OCI-LY1 (cell line): ENCODE measurements around the gene SGCD.

Experiments
- H2AFZ ChIP-seq: fragments of 200-600 bp; sonication (generic), shearing (Covaris generic); 2 replicates; pipeline ENCODE4 v1.6.0; 2014; ENCODE audit warnings: antibody characterized with exemption, mild to moderate bottlenecking, low read length
- H3F3A ChIP-seq: fragments of 200-600 bp; sonication (generic), shearing (Covaris generic); 2 replicates; pipeline ENCODE4 v1.6.0; 2014; ENCODE audit warnings: mild to moderate bottlenecking, antibody characterized with exemption, low read length, moderate library complexity; ENCODE audit not compliant: insufficient read depth
- H3K27ac ChIP-seq: fragments of 200-600 bp; sonication (generic); 2 replicates; pipeline ENCODE4 v1.5.1; 2014; ENCODE audit warnings: low read length, mixed run types, mild to moderate bottlenecking, low read depth; ENCODE audit not compliant: poor library complexity, severe bottlenecking
- H3K27me3 ChIP-seq: fragments of 200-600 bp; sonication (generic); 2 replicates; pipeline ENCODE4 v1.6.0; 2014; ENCODE audit warnings: antibody characterized with exemption, mild to moderate bottlenecking, low read length, moderate library complexity; ENCODE audit not compliant: insufficient read depth
- H3K36me3 ChIP-seq: fragments of 200-600 bp; sonication (generic); 2 replicates; pipeline ENCODE4 v1.6.1; 2014; ENCODE audit warnings: mild to moderate bottlenecking, antibody characterized with exemption, low read length, moderate library complexity, mixed read lengths; ENCODE audit not compliant: insufficient read depth
- H3K4me1 ChIP-seq: fragments of 200-600 bp; sonication (generic); 2 replicates; pipeline ENCODE4 v1.5.1; 2014; ENCODE audit warnings: mild to moderate bottlenecking, low read length, moderate library complexity; ENCODE audit not compliant: insufficient read depth, severe bottlenecking
- H3K4me2 ChIP-seq: fragments of 200-600 bp; sonication (generic), shearing (Covaris generic); 2 replicates; pipeline ENCODE4 v1.6.1; 2014; ENCODE audit warnings: low read length
- H3K4me3 ChIP-seq: fragments of 200-600 bp; sonication (generic); 2 replicates; pipeline ENCODE4 v1.5.1; 2014; ENCODE audit warnings: low read length, low read depth, mild to moderate bottlenecking, mixed read lengths; ENCODE audit not compliant: poor library complexity, severe bottlenecking
- H3K79me2 ChIP-seq: fragments of 200-600 bp; shearing (Covaris generic); 2 replicates; pipeline ENCODE4 v1.6.1; 2016; ENCODE audit warnings: mixed run types, low read length, mixed read lengths; ENCODE audit not compliant: insufficient read depth
- H3K9ac ChIP-seq: fragments of 200-600 bp; sonication (generic), shearing (Covaris generic); 2 replicates; pipeline ENCODE4 v1.6.1; 2014; ENCODE audit warnings: mild to moderate bottlenecking, low read length, mixed read lengths
- H3K9me2 ChIP-seq: fragments of 200-600 bp; sonication (generic), shearing (Covaris generic); 2 replicates; pipeline ENCODE4 v1.6.1; 2014; ENCODE audit warnings: low read depth, mild to moderate bottlenecking, low read length, mixed read lengths
- H3K9me3 ChIP-seq: fragments of 200-600 bp; shearing (Covaris generic); 2 replicates; pipeline ENCODE4 v1.6.1; 2014; ENCODE audit warnings: low read length, mixed read lengths
- H4K20me1 ChIP-seq: fragments of 200-600 bp; sonication (generic), shearing (Covaris generic); 2 replicates; pipeline ENCODE4 v1.6.0; 2016; ENCODE audit warnings: mild to moderate bottlenecking, low read length; ENCODE audit not compliant: insufficient read depth
- CTCF ChIP-seq: fragments of 200-600 bp; sonication (generic), shearing (Covaris generic); IDR thresholded peaks from 2 replicates; pipeline ENCODE4 v1.5.1; 2017; ENCODE audit warnings: mild to moderate bottlenecking, antibody characterized with exemption, low read length, moderate library complexity, mixed read lengths
- EZH2 ChIP-seq: fragments of 200-600 bp; sonication (generic), shearing (Covaris generic); IDR thresholded peaks from 2 replicates; pipeline ENCODE4 v1.8.0; 2017; ENCODE audit warnings: borderline replicate concordance, mixed run types, mild to moderate bottlenecking, antibody characterized with exemption, low read length, moderate library complexity, mixed read lengths

Gene SGCD

GRCh38 chr5:156393980-156394379 is 67.0 kb downstream of the SGCD start:
- Histone ChIP-seq H3K4me1 (no peaks in the 10 kb centered on the region), H4K20me1 (no peaks in the 10 kb centered on the region), H3K4me2 (no peak overlapping the region), H3K9me2 (no peaks in the 10 kb centered on the region), H3K9ac (no peak overlapping the region), H3K79me2 (no peaks in the 10 kb centered on the region), H3K4me3 (no peak overlapping the region), H3K27ac (no peak overlapping the region), H3F3A (no peaks in the 10 kb centered on the region), H2AFZ (no peak overlapping the region), H3K36me3 (no peaks in the 10 kb centered on the region), H3K9me3 (no peaks in the 10 kb centered on the region), H3K27me3 (no peaks in the 10 kb centered on the region; the same call in 1 of the 2 replicates)
- no peak for TF ChIP-seq EZH2

DNA sequence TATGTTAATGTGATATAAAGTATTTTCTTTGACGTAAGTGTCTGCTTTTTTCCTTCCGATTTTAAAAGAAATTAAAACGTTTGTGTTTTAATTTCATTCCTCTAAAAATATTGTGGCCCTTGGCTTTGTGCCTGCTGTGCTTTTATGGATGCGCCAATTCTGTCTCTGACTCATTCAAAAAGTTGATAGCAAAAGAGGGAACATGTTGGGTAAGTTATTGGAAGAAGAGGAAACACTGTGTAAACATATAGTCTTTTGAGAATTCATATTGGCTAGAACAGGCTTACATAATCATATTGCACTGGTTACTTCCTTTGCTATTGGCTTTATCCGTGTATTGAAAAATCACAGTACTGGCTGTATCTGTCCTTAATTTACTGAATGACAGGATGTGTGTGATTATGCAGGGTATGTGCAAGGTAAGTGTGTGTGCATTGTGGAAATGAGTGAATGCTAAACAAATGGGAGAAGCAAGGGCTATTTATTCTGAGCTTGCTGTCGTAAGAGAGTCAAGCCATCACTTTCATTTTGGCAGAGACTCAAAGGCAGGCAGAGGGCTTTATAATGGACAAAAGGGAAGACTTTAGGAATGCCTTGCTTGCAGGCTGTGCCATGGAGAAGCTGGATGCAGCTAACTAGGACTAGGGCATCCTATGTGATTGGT is 67.8 kb downstream of the SGCD start:
- Histone ChIP-seq H2AFZ (no peak overlapping the region), H3K4me1 (no peaks in the 10 kb centered on the region), H3K79me2 (no peaks in the 10 kb centered on the region), H3F3A (no peaks in the 10 kb centered on the region), H3K9me2 (no peaks in the 10 kb centered on the region), H4K20me1 (no peaks in the 10 kb centered on the region), H3K9me3 (no peaks in the 10 kb centered on the region), H3K9ac (no peak overlapping the region), H3K27me3 (no peaks in the 10 kb centered on the region; the same call in 1 of the 2 replicates), H3K36me3 (no peaks in the 10 kb centered on the region), H3K4me3 (no peak overlapping the region), H3K4me2 (no peak overlapping the region), H3K27ac (no peak overlapping the region)
- TF ChIP-seq EZH2 (no peak), CTCF (no peak)

DNA sequence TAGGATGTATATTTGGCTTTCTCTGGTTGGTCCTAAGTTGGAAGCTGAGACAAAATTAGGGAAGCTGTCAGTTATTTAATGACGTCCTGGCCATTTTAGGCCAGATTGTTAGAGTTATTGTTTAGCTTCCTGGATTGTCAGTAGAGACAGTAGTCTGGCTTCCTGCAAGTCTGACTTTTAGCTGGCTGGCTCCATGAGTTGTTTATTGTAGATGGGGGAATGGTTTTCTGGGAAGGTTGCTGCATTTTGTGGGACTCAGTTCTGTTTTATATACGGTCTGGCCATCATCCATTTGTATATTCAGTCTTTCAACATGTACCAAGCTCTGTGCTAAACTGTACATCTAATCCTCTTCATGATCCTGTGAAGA is 68.3 kb downstream of the SGCD start:
- Histone ChIP-seq H3K4me2 (no peak overlapping the region), H4K20me1 (no peaks in the 10 kb centered on the region), H3K4me3 (no peak overlapping the region), H3K9ac (no peak overlapping the region), H3K9me3 (no peaks in the 10 kb centered on the region), H3K79me2 (no peaks in the 10 kb centered on the region), H3K9me2 (no peaks in the 10 kb centered on the region), H3K36me3 (no peaks in the 10 kb centered on the region), H3K4me1 (no peaks in the 10 kb centered on the region), H2AFZ (no peak overlapping the region), H3K27ac (no peak overlapping the region), H3F3A (no peaks in the 10 kb centered on the region), H3K27me3 (no peaks in the 10 kb centered on the region; the same call in 1 of the 2 replicates)
- no peak for TF ChIP-seq EZH2
- no peak for TF ChIP-seq CTCF
